ENCODE results near the gene E2F3.

DNA sequence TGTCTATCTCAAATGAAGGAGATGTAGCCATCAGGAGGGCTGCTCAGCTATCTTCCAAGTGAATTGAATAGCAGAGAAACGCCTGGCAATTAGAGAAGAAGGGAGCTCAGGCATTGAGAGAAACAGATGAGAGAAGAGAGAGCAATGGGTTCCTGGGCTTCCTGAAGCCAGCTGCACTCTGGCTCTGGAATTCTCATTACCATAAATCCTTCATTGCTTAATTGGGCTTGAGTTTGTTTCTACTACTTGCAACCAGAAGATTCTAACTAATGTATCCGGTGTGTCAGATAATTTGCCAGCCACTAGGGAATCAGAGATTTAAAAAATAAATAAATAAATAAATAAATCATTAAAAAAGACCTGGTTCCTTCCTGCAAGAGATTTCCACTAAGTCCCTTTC lies 107.5 kb downstream of the E2F3 start:
- TF ChIP-seq, protein P1, sequence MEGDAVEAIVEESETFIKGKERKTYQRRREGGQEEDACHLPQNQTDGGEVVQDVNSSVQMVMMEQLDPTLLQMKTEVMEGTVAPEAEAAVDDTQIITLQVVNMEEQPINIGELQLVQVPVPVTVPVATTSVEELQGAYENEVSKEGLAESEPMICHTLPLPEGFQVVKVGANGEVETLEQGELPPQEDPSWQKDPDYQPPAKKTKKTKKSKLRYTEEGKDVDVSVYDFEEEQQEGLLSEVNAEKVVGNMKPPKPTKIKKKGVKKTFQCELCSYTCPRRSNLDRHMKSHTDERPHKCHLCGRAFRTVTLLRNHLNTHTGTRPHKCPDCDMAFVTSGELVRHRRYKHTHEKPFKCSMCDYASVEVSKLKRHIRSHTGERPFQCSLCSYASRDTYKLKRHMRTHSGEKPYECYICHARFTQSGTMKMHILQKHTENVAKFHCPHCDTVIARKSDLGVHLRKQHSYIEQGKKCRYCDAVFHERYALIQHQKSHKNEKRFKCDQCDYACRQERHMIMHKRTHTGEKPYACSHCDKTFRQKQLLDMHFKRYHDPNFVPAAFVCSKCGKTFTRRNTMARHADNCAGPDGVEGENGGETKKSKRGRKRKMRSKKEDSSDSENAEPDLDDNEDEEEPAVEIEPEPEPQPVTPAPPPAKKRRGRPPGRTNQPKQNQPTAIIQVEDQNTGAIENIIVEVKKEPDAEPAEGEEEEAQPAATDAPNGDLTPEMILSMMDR (IDR thresholded peaks at IDR 0.05; ENCODE audit: extremely low read depth in 1 of 2, insufficient read depth in 1 of 2, low read depth in 1 of 2, low read length in 2 of 2), result no peak
- TF ChIP-seq POLR2AphosphoS5 (IDR thresholded peaks at IDR 0.05; ENCODE audit: insufficient read depth, low read depth, low read length) (no peak), MYC (IDR thresholded peaks at IDR 0.05; ENCODE audit: low read depth, low read length) (no peak), EZH2 (IDR thresholded peaks at IDR 0.05; ENCODE audit: borderline replicate concordance, low read depth, low read length, severe bottlenecking) (no peak), JUN (IDR thresholded peaks at IDR 0.05; ENCODE audit: borderline replicate concordance, insufficient read depth, insufficient read length, low read depth) (no peak), POLR2A (IDR thresholded peaks at IDR 0.05; ENCODE audit: low read depth, low read length) (no peak), MAX (IDR thresholded peaks at IDR 0.05; ENCODE audit: insufficient read depth, insufficient read length) (no peak)
